Skeletal muscle satellite cell (primary cell): ENCODE data around the gene DNASE2.

Source experiments
- H3K27me3 ChIP-seq: 2 replicates; pipeline ENCODE4 v1.7.0; 2013; ENCODE audit warnings: low read length; ENCODE audit not compliant: control insufficient read depth, insufficient read depth
- H3K36me3 ChIP-seq: 2 replicates; pipeline ENCODE4 v1.7.0; 2013; ENCODE audit warnings: mild to moderate bottlenecking, control low read depth, low read length; ENCODE audit not compliant: insufficient read depth
- H3K4me1 ChIP-seq: 2 replicates; pipeline ENCODE4 v1.7.0; 2013; ENCODE audit warnings: low read length; ENCODE audit not compliant: control insufficient read depth, insufficient read depth
- H3K4me2 ChIP-seq: 2 replicates; pipeline ENCODE4 v1.7.0; 2013; ENCODE audit warnings: mild to moderate bottlenecking, low read length
- H3K4me3 ChIP-seq: 2 replicates; pipeline ENCODE4 v1.7.0; 2013; ENCODE audit warnings: low read length
- H3K9ac ChIP-seq: 2 replicates; pipeline ENCODE4 v1.7.0; 2013; ENCODE audit warnings: mild to moderate bottlenecking, low read depth, low read length, moderate library complexity
- H3K9me3 ChIP-seq: replicated peaks from 2 replicates; pipeline ENCODE4 v1.7.0; 2013; ENCODE audit warnings: mild to moderate bottlenecking, control low read depth, low read length

Gene DNASE2

GRCh38 chr19:12868540-12869112 is 12.6 kb downstream of the DNASE2 start:
- Histone ChIP-seq H3K4me3 (no peak overlapping the region), H3K9ac (no peak overlapping the region), H3K27me3 (peaks cover 3% of the 10 kb centered on the region), H3K36me3 (no peaks in the 10 kb centered on the region), H3K9me3 (no peaks in the 10 kb centered on the region), H3K4me1 (peaks cover 5% of the 10 kb centered on the region), H3K4me2 (no peak overlapping the region)

- no peaks in the 10 kb centered on the region for H3K4me1 ChIP-seq
- no peak overlapping the region for H3K9ac ChIP-seq
- no peaks in the 10 kb centered on the region for H3K9me3 ChIP-seq
Measured at GRCh38 chr19:12867120-12868099, 13.8 kb downstream of the DNASE2 start.

GRCh38 chr19:12866416-12867119 is 14.7 kb downstream of the DNASE2 start:
- no peaks in the 10 kb centered on the region for H3K9me3 ChIP-seq
- H3K9ac ChIP-seq = no peak overlapping the region
- H3K4me1 ChIP-seq = no peaks in the 10 kb centered on the region
- peaks cover 12% of the 10 kb centered on the region for H3K27me3 ChIP-seq
- no peak overlapping the region for H3K4me3 ChIP-seq
- no peaks in the 10 kb centered on the region for H3K36me3 ChIP-seq
- no peak overlapping the region for H3K4me2 ChIP-seq

More at GRCh38 chr19:12867120-12868099, 13.8 kb downstream of the DNASE2 start:
- Histone ChIP-seq H3K36me3 (no peaks in the 10 kb centered on the region), H3K27me3 (peaks cover 8% of the 10 kb centered on the region), H3K4me3 (peak overlapping the region; percentile 63), H3K4me2 (peak overlapping the region; percentile 77)

- Histone ChIP-seq H3K36me3 (no peaks in the 10 kb centered on the region), H3K27me3 (peaks cover 12% of the 10 kb centered on the region), H3K9me3 (no peaks in the 10 kb centered on the region), H3K9ac (no peak overlapping the region), H3K4me1 (no peaks in the 10 kb centered on the region), H3K4me3 (no peak overlapping the region), H3K4me2 (no peak overlapping the region)
Measured at GRCh38 chr19:12865746-12866415, 15.4 kb downstream of the DNASE2 start.

- H3K4me3 ChIP-seq = no peak overlapping the region
- H3K9me3 ChIP-seq = no peaks in the 10 kb centered on the region
- H3K9ac ChIP-seq = no peak overlapping the region
- H3K27me3 ChIP-seq = peaks cover 12% of the 10 kb centered on the region
- no peak overlapping the region for H3K4me2 ChIP-seq
- H3K4me1 ChIP-seq = no peaks in the 10 kb centered on the region
- no peaks in the 10 kb centered on the region for H3K36me3 ChIP-seq
Measured at GRCh38 chr19:12864721-12865715, 16.2 kb downstream of the DNASE2 start.

GRCh38 chr19:12864143-12864542 is 17.1 kb downstream of the DNASE2 start:
- Histone ChIP-seq H3K36me3 (no peaks in the 10 kb centered on the region), H3K4me2 (no peak overlapping the region), H3K4me3 (no peak overlapping the region), H3K9me3 (no peaks in the 10 kb centered on the region), H3K4me1 (no peaks in the 10 kb centered on the region), H3K27me3 (peaks cover 12% of the 10 kb centered on the region), H3K9ac (no peak overlapping the region)

GRCh38 chr19:12859546-12859945 is 21.7 kb downstream of the DNASE2 start:
- Histone ChIP-seq H3K9ac (no peak overlapping the region), H3K27me3 (peaks cover 12% of the 10 kb centered on the region), H3K4me1 (no peaks in the 10 kb centered on the region), H3K4me3 (no peak overlapping the region), H3K4me2 (no peak overlapping the region), H3K9me3 (no peaks in the 10 kb centered on the region), H3K36me3 (no peaks in the 10 kb centered on the region)

- Histone ChIP-seq H3K9me3 (no peaks in the 10 kb centered on the region), H3K9ac (no peak overlapping the region), H3K4me2 (no peak overlapping the region), H3K4me1 (no peaks in the 10 kb centered on the region), H3K36me3 (no peaks in the 10 kb centered on the region), H3K4me3 (no peak overlapping the region), H3K27me3 (peaks cover 12% of the 10 kb centered on the region)
Measured at GRCh38 chr19:12858041-12858928, 23.0 kb downstream of the DNASE2 start.

GRCh38 chr19:12856653-12857052 is 24.6 kb downstream of the DNASE2 start:
- Histone ChIP-seq H3K4me3 (no peak overlapping the region), H3K4me1 (no peaks in the 10 kb centered on the region), H3K36me3 (no peaks in the 10 kb centered on the region), H3K4me2 (no peak overlapping the region), H3K9me3 (no peaks in the 10 kb centered on the region), H3K27me3 (peaks cover 3% of the 10 kb centered on the region), H3K9ac (no peak overlapping the region)
